Liver (tissue), 9 donors: Measurements from ENCODE around the gene CST8. TPM values are rescaled to one million over a fixed set of nuclear protein-coding genes. Genes with fewer than 3 reads are reported as not detected.

Experiments used
- DNase-seq: peaks from one replicate; pipeline ENCODE4 v3.0.0-alpha.2; 2017; ENCODE audit warnings: low spot score
- H3K27ac ChIP-seq, 2 donors: one replicate each; pipeline ENCODE4 v1.7.0; 2013; ENCODE audit warnings: inconsistent platforms in 2 of 2, low read length in 2 of 2, control low read depth in 1 of 2, low read depth in 1 of 2, mild to moderate bottlenecking in 1 of 2
- H3K27me3 ChIP-seq, 4 donors: one replicate each; pipeline versions ENCODE4 v1.6.1 to v1.7.0; 2013; ENCODE audit warnings: low read length in 3 of 4, inconsistent platforms in 1 of 4, mild to moderate bottlenecking in 1 of 4, moderate library complexity in 1 of 4; ENCODE audit not compliant: control insufficient read depth in 4 of 4, insufficient read depth in 4 of 4
- H3K36me3 ChIP-seq, 4 donors: one replicate each; pipeline versions ENCODE4 v1.6.1 to v1.7.0; 2013; ENCODE audit warnings: low read length in 3 of 4, mild to moderate bottlenecking in 3 of 4, low read depth in 1 of 4, moderate library complexity in 1 of 4; ENCODE audit not compliant: control insufficient read depth in 4 of 4, insufficient read depth in 3 of 4
- H3K4me1 ChIP-seq, 4 donors: one replicate each; pipeline versions ENCODE4 v1.6.1 to v1.7.0; 2013; ENCODE audit warnings: low read length in 3 of 4, mild to moderate bottlenecking in 3 of 4, moderate library complexity in 1 of 4; ENCODE audit not compliant: control insufficient read depth in 4 of 4, insufficient read depth in 4 of 4
- H3K4me3 ChIP-seq, 3 donors: one replicate each; pipeline versions ENCODE4 v1.6.1 to v1.7.0; 2013; ENCODE audit warnings: low read length in 3 of 3, control low read depth in 1 of 3, low read depth in 1 of 3, mild to moderate bottlenecking in 1 of 3
- H3K9ac ChIP-seq, 2 donors: one replicate each; pipeline ENCODE4 v1.7.0; 2013; ENCODE audit warnings: low read length in 2 of 2, mild to moderate bottlenecking in 2 of 2, moderate library complexity in 2 of 2, control low read depth in 1 of 2, low read depth in 1 of 2
- H3K9me3 ChIP-seq, 4 donors: one replicate each; pipeline versions ENCODE4 v1.6.1 to v1.7.0; 2013; ENCODE audit warnings: low read length in 3 of 4; ENCODE audit not compliant: control insufficient read depth in 4 of 4
- CTCF ChIP-seq: fragments of 150-350 bp; IDR thresholded peaks from 2 replicates; pipeline ENCODE4 v1.5.1; 2017; ENCODE audit warnings: improper control_type of control experiment, low read depth, low read length; ENCODE audit not compliant: missing input control
- FOXA1 ChIP-seq: IDR thresholded peaks from 2 replicates; pipeline ENCODE4 v1.6.1; 2016; ENCODE audit warnings: antibody characterized with exemption
- FOXA2 ChIP-seq: IDR thresholded peaks from 2 replicates; pipeline ENCODE4 v1.6.1; 2016; ENCODE audit warnings: antibody characterized with exemption
- GABPA ChIP-seq, 2 donors: IDR thresholded peaks in 1 of 2; conservative IDR thresholded peaks in 1 of 2; 2 replicates each; pipeline ENCODE4 v1.6.1; 2016; ENCODE audit warnings: antibody characterized with exemption in 2 of 2, mild to moderate bottlenecking in 1 of 2, moderate library complexity in 1 of 2
- HNF4A ChIP-seq, 2 donors: conservative IDR thresholded peaks; 2 replicates each; pipeline ENCODE4 v1.6.1; 2016; ENCODE audit warnings: antibody characterized with exemption in 2 of 2, mild to moderate bottlenecking in 2 of 2
- HNF4G ChIP-seq: IDR thresholded peaks from 2 replicates; pipeline ENCODE4 v1.6.1; 2016; ENCODE audit warnings: antibody characterized with exemption
- JUND ChIP-seq, 2 donors: IDR thresholded peaks; 2 replicates each; pipeline ENCODE4 v1.6.1; 2016; ENCODE audit warnings: antibody characterized with exemption in 2 of 2
- NR2F2 ChIP-seq: IDR thresholded peaks from 2 replicates; pipeline ENCODE4 v1.6.1; 2016; ENCODE audit warnings: antibody characterized with exemption
- RAD21 ChIP-seq, 2 donors: IDR thresholded peaks; 2 replicates each; pipeline ENCODE4 v1.6.1; 2016; ENCODE audit warnings: antibody characterized with exemption in 2 of 2, mild to moderate bottlenecking in 2 of 2
- SP1 ChIP-seq: IDR thresholded peaks from 2 replicates; pipeline ENCODE4 v1.6.1; 2018; ENCODE audit warnings: antibody characterized with exemption, mild to moderate bottlenecking
- TAF1 ChIP-seq: conservative IDR thresholded peaks from 2 replicates; pipeline ENCODE4 v1.6.1; 2016; ENCODE audit warnings: antibody characterized with exemption, mild to moderate bottlenecking
- YY1 ChIP-seq: IDR thresholded peaks from 2 replicates; pipeline ENCODE4 v1.6.1; 2016; ENCODE audit warnings: antibody characterized with exemption, mild to moderate bottlenecking
- ZBTB33 ChIP-seq: IDR thresholded peaks from 2 replicates; pipeline ENCODE4 v1.6.1; 2016; ENCODE audit warnings: antibody characterized with exemption
- WGBS: extraction: QIAGEN DNeasy Blood & Tissue Kit; methylation state at CpG from one replicate; pipeline ENCODE4 v1.1.7; 2013; 5-methylcytosine and 5-hydroxymethylcytosine counted together
- polyA plus RNA-seq, 2 donors: library from polyadenylated mRNA; stranded (reverse) in 1 of 2; unstranded in 1 of 2; fragments of 200-250 nt in 1 of 2; fragments of >200 nt in 1 of 2; fragmentation: Nextera tagmentation in 1 of 2; extraction: Ambion mirVana in 1 of 2; gene quantifications; one replicate each; pipeline versions ENCODE4 v1.2.1 to v1.2.3, GENCODE V29; 2013 to 2015
- total RNA-seq, 2 donors: library from RNA; depleted of rRNA; stranded (reverse); fragments of >200 nt; gene quantifications; one replicate each; pipeline ENCODE4 v1.2.3, GENCODE V29; 2014
- TF ChIP-seq, protein P1 (sequence below): IDR thresholded peaks from 2 replicates; pipeline ENCODE4 v1.6.1; 2016; ENCODE audit warnings: antibody characterized with exemption
- TF ChIP-seq, protein P2 (sequence below): IDR thresholded peaks from 2 replicates; pipeline ENCODE4 v1.6.1; 2016; ENCODE audit warnings: antibody characterized with exemption
- TF ChIP-seq, protein P3 (sequence below): IDR thresholded peaks from 2 replicates; pipeline ENCODE4 v1.6.1; 2016; ENCODE audit warnings: antibody characterized with exemption, mild to moderate bottlenecking
- donor health status: healthy.
- donor health status: healthy.
- donor health status: healthy.
- donor health status: healthy.
- donor health status: healthy.

Gene CST8
- total and polyA plus RNA-seq, 4 donors, result not detected

- TF ChIP-seq, protein P1, sequence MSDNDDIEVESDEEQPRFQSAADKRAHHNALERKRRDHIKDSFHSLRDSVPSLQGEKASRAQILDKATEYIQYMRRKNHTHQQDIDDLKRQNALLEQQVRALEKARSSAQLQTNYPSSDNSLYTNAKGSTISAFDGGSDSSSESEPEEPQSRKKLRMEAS, result no peak
- TF ChIP-seq FOXA2 (no peak), JUND (IDR thresholded peaks at IDR 0.05) (no peak), FOXA1 (no peak)
- TF ChIP-seq, protein P2, sequence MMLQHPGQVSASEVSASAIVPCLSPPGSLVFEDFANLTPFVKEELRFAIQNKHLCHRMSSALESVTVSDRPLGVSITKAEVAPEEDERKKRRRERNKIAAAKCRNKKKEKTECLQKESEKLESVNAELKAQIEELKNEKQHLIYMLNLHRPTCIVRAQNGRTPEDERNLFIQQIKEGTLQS, result no peak
These were observed 26.8 kb downstream of the CST8 start (continued) for GRCh38 chr20:23517719-23518118.

DNA sequence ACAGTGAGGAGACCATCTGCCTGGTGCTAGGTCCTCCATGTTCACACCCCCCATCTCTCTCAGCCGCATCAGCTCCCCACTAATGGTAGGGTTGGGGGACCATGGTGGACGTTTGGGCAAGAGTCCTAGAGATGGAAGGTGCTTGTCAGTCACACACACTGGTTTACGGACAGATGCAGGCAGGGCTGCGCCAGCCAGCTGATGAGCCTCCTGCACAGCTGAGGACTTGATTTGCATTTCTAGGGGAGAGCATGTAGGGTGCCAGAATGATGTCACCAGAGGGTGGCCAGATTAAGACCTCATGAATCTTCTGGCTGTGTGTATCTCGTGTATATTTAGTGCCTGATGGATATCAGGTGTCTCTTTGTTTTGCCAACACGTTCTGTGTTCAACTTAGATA is 28.6 kb downstream of the CST8 start:
- no peak for TF ChIP-seq SP1
- TF ChIP-seq YY1, result no peak
- no peak for TF ChIP-seq HNF4A (conservative IDR thresholded peaks at IDR 0.05)
- no peak for TF ChIP-seq TAF1
- TF ChIP-seq, protein P1, result no peak
- TF ChIP-seq HNF4G, result no peak
- TF ChIP-seq NR2F2, result no peak
- no peak for TF ChIP-seq RAD21 (IDR thresholded peaks at IDR 0.05)
- no peak for TF ChIP-seq FOXA2
- TF ChIP-seq, protein P3, sequence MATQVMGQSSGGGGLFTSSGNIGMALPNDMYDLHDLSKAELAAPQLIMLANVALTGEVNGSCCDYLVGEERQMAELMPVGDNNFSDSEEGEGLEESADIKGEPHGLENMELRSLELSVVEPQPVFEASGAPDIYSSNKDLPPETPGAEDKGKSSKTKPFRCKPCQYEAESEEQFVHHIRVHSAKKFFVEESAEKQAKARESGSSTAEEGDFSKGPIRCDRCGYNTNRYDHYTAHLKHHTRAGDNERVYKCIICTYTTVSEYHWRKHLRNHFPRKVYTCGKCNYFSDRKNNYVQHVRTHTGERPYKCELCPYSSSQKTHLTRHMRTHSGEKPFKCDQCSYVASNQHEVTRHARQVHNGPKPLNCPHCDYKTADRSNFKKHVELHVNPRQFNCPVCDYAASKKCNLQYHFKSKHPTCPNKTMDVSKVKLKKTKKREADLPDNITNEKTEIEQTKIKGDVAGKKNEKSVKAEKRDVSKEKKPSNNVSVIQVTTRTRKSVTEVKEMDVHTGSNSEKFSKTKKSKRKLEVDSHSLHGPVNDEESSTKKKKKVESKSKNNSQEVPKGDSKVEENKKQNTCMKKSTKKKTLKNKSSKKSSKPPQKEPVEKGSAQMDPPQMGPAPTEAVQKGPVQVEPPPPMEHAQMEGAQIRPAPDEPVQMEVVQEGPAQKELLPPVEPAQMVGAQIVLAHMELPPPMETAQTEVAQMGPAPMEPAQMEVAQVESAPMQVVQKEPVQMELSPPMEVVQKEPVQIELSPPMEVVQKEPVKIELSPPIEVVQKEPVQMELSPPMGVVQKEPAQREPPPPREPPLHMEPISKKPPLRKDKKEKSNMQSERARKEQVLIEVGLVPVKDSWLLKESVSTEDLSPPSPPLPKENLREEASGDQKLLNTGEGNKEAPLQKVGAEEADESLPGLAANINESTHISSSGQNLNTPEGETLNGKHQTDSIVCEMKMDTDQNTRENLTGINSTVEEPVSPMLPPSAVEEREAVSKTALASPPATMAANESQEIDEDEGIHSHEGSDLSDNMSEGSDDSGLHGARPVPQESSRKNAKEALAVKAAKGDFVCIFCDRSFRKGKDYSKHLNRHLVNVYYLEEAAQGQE, result no peak
- TF ChIP-seq JUND (IDR thresholded peaks at IDR 0.05), result no peak
- no peak for TF ChIP-seq GABPA (IDR thresholded peaks at IDR 0.05 in 1 of 2, conservative IDR thresholded peaks at IDR 0.05 in 1 of 2)
- TF ChIP-seq ZBTB33, result no peak
- TF ChIP-seq CTCF, result no peak
- WGBS, result 74% methylated on average over 6 of the region's 6 CpGs
- H3K36me3 ChIP-seq, result no peaks in the 10 kb centered on the region

More for the DNA sequence above, 28.6 kb downstream of the CST8 start:
- no peak overlapping the region for H3K4me3 ChIP-seq
- H3K9ac ChIP-seq, result no peak overlapping the region
- H3K27me3 ChIP-seq, result no peaks in the 10 kb centered on the region
- H3K9me3 ChIP-seq, result no peaks in the 10 kb centered on the region
- DNase-seq, result no peak
- no peak overlapping the region for H3K27ac ChIP-seq
- no peaks in the 10 kb centered on the region for H3K4me1 ChIP-seq
